Central memory CD4-positive, alpha-beta T cell (primary cell): ENCODE data around the gene B3GNT3.
A peak's percentile ranks its signal among the peaks of the same experiment; 100 is the strongest.

ENCODE experiments used
- DNase-seq: peaks from one replicate; pipeline ENCODE4 v3.0.0; 2022
- total RNA-seq, 3 experiments: gene quantifications; one replicate each; lab custom pipeline; 2026; lab: John Stamatoyannopoulos, UW

B3GNT3 gene
- total RNA-seq, result 0.39 to 0.56 (median 0.44) reads per million in 3 experiments

- DNase-seq, result peak; percentile 30
Measured at GRCh38 chr19:17794731-17795494, at the start of gene B3GNT3. TSS of gene B3GNT3 (plus strand) at chr19:17795138. CDS start at chr19:17807808, 12,670 bp downstream.

DNA sequence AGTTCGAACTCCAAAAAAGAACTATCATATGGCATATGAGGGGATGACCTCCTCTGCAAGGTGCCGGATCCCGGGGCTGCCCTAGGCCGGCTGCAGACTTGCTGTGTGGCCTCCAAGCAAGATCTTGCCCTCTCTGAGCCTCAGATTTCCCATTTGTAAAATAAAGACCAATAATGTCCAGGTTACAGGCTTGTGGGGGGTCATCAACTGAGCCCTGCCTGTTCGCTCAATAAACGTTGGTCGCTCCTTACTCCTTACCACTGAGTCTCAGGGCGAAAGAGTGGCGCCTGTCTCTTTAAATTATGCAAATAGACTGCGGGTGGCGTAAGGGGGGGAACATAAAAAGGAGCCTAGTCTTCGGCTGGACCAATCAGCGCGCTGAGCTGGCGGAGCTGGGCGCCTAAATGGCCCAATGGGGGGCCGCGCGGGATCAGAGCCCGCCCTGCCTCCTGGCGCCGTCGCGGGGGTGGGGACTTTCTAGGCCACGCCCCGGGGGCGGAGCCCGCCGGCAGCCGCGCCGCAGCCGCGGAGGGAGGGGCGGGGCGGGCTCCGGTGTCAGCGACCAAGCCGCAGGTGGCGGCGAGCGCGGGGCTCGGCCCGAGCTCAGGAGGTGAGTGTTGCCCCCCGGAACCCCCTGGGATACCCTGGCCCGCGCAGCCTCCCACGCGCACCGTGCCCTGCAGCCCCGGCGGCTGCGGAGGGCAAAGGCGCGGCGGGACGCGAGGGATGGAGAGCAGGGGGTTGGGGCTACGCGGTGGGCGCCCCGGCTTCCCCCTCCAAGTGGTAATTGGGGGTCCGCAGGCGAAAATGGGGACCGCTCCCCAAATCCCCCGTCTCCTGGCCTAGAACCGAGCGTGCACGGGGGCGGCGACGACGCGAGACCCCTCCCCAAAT lies 47.5 kb upstream of the B3GNT3 start:
- peak; percentile 94 for DNase-seq

- DNase-seq, result no peak
Measured at GRCh38 chr19:17748884-17749638, 45.9 kb upstream of the B3GNT3 start.

DNA sequence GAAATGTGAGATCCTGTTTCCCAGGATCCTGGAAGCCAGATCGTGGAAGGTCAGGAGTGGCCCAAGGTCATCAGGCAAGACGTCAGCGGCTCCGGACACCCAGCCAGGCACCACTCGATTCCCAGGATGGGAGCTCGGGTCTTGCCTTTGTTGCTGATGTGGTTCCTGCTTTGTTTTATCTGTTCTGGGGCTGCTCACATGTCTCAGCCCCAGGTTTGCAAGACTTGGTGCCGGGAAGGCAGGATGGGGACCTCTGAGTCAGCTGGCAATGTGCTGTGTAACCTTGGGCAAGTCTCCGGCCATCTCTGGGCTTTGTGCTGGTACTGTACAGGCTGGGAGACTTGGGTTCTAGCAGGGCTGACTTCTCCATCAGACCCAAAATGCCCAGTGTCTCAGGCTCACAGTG lies 45.0 kb upstream of the B3GNT3 start:
- no peak for DNase-seq

DNA sequence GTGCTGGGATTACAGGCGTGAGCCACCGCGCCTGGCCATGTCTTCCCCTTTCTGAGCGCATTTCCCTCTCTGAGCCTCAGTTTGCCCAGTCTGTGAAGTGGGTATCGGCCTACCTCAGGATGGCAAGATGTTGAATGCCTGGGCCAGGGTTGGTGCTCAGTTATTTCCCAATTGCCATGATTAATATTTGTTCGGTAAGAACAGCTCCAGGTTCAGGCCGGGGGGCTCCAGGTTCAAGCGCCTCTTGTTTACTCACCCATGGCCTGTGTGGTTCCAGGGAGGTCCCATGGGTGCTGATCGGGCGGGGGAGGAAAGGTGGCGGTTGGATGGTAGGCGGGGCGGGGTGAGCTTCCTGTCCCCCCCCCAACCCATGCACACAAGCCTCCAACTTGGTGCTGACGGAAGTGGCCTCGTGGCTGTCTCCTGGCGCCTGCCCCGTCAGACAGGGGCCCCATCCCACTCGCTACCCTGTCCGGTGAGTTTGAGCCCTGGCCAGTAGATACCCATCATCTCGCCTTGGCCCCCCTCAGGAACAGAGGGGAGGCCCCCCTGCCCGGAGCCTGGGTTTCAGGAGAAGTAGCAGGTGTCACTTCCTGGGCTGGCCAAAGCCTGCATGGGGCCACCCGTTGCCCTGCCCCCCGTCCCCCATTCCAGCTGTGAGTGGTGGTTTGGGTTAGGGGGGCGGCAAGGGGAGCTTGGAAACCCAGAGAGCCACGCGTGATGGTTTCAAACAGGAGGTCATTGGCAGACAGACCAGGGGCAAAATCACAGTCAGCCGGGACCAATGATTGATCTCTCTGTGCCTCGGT lies 43.6 kb upstream of the B3GNT3 start, which contains the start of gene FCHO1:
TSS of gene FCHO1 (plus strand) at position 375 of the 809 bp plus-strand sequence. CDS start 3,688 bp downstream, outside the sequence.
- peak; percentile 85 for DNase-seq

DNA sequence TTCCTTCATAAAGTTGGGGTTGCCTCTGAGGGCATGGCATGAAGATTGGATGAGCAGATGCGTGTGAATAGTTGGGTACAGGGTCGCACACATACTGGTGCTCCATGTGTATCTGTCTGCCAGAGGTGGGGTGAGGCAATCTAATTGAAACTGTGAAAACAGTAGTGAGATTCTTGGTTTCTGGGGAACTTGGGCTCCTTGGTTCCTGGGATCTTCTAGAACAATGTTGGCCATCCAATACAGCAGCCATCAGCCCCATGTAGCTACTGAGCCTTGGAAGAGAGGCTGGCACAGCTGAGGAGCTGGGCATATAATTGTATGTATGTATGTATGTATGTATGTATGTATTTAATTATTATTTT lies 43.0 kb upstream of the B3GNT3 start:
- DNase-seq, result no peak

DNA sequence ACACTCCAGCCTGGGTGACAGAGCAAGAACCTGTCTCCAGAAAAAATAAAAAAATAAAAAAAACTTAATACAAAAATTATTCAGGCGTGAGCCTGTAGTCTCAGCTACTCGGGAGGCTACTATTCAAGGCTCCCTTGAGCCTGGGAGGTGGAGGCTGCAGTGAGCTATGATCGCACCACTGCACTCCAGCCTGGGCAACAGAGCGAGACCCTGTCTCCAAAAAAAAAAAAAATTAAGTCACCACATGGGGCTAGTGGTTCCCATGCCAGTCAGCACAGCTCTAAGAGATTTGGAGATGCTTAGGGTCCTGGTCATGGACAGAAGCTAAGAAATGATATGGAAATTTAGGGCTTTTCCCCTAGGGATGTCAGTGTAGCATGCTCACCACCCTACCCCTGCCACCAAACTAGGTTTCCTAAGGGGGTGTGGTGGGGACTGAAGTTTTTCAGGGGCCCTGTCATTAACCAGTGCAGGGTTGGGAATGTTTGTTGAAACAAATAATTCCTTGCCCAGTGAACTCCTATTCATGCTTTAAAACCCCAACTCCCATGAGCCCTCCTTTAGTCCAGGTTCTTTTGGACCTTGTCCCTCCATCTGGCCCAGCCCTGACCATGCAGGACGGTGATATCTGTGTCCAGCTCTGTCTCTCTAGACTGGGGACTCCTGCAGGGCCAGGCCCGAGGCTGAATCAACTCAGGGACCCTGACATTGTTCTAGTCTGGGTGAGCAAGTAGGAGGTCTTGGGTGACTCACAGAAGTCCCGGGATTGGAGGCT lies 41.9 kb upstream of the B3GNT3 start:
- DNase-seq, result no peak

DNA sequence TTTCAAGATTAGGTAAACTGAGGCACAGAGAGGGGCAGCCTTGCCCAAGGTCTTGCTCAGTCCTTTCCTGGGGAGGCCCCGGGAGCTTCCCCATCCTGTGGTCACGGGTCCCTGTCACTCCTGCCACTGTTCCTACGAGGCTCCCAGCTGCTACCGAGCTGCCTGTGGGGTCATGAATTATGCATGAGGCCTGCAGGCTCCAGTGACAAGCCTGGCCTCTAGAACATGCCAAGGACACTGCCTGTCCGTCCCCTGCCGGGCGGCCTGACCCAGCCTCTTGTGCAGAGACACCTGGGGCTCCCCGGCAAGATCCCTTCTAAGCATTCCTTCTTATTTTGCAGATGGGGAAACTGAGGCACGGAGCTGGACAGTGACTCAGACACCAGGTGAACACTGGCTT lies 41.0 kb upstream of the B3GNT3 start:
- DNase-seq, result no peak

DNA sequence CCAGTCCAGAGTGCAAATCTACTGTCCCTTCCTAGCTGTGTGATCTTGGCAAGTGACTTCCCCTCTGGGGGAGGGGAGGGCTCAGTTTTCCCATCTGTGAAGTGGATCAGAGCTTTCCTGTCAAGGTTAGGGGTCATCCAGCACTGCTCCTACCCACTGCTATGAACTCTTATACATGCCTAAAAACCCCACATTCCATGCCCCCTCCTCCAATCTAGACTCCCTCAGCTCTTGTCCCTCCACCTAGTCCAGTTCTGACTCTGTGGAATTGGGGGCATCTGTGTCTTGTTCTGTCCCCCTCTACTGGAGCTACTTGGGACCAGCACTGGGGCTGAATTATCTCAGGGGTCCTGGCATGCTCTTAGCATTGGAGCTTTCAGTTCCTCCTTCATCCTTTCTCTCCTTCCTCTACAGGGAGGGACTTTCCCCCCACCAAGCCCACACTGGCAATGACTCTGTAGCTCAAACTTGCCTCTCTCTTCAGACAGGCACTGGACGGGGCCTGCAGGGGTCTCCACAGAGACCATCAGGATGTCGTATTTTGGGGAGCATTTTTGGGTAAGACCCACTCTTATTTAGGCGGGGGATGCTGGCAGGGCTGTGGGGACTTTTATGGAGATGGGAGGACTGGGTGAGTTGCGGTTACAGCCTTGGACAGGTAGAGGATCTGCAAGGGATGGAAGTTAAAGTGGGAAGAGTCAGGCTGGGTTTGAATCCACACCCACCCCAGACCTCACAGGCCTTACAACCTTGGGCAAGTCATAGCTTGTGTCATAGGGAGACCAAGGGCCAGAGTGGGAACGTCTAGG lies 40.1 kb upstream of the B3GNT3 start:
- no peak for DNase-seq

DNA sequence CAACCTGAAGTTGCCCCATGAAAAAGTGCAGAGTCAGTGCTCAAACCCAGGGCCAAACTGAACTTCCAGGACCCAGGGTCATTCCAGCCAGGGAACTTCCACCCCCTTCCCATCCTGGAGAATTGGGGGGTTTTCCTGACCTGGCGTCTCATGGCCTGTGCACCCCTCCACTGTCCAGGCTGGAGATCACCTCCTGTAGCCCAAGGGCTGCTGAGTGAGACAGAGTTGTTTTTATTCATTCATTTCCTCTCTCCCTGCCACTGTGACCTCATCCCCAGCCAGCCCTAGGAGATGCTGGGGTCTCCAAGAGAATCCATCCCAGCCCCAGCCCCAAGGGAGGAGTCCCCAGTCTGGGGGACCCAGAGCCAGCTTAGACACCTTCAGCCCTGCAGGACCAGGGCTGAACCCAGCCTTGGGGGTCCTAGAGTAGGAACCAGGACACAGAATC lies 39.5 kb upstream of the B3GNT3 start:
- no peak for DNase-seq

DNA sequence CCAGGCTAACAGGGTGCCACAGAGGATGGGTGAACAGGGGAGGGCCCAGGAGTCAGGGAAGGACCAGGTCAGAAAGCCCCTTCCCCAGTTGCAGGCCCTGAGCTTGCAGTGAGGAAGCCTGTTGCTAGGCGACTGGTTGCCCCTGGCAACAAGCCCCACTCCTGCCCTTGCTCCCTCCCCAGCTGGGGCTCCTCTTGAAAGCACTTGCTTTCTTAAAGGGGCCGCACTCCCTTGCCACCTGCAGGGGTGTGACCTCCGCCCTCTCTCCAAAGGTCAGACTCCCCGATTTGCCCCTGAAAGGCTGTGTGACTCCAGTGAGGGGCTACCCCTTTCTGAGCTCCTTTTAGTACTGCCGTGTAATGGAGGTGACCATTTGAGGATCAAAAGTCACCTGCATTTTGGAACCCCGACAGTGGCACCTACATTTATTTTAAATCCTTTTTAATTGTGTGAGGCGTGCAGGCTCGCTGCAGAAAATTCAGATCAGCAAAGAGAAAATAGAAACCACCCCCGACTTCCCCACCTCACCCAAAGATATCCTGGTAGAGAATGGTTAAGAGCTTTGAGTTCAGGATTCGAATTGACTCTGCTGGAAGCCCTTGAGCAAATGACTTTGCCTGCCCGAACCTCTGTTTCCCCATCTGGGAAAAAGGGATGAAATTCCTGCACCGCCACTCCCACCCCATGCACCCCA lies 38.8 kb upstream of the B3GNT3 start:
- DNase-seq, result peak; percentile 46

- no peak for DNase-seq
Measured at GRCh38 chr19:17757125-17757524, 37.8 kb upstream of the B3GNT3 start.

DNA sequence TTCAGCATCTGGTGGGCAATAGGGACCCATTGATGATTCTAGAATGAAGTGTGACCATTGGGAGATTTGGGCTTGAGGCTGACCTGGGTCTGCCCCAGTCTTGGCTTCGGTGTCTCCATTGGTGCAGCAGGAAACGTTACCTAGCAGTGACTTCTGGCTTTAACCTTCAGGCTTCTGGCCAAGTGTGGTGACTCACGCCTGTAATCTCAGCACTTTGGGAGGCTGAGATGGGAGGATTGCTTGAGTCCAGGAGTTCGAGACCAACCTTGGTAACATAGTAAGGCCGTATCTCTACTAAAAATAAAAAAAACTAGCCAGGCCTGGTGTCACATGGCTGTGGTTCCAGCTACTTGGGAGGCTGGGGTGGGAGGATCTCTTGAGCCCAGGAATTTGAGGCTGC lies 36.4 kb upstream of the B3GNT3 start:
- DNase-seq, result no peak

- no peak for DNase-seq
Measured at GRCh38 chr19:17761148-17761547, 33.8 kb upstream of the B3GNT3 start.

GRCh38 chr19:17762505-17763229 lies 32.3 kb upstream of the B3GNT3 start:
- DNase-seq, result no peak

DNA sequence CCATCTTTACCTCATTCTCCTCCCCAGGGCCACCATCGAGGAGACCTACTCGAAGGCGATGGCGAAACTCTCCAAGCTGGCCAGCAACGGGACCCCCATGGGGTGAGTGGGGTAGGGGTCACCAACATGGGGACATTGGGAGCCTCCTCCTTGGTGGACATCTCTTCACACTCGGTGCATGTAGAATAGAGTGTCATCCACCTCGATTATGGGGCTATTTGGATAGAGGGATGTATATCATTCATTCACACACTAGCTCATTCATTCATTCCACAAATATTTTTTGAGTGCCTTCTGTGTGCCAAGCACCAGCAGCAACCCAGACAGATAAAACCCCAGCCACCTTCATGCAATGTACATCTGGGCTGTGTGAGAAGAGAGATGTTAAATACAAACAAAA lies 30.6 kb upstream of the B3GNT3 start:
- DNase-seq, result no peak

GRCh38 chr19:17765069-17765618 lies 29.8 kb upstream of the B3GNT3 start:
- no peak for DNase-seq

DNA sequence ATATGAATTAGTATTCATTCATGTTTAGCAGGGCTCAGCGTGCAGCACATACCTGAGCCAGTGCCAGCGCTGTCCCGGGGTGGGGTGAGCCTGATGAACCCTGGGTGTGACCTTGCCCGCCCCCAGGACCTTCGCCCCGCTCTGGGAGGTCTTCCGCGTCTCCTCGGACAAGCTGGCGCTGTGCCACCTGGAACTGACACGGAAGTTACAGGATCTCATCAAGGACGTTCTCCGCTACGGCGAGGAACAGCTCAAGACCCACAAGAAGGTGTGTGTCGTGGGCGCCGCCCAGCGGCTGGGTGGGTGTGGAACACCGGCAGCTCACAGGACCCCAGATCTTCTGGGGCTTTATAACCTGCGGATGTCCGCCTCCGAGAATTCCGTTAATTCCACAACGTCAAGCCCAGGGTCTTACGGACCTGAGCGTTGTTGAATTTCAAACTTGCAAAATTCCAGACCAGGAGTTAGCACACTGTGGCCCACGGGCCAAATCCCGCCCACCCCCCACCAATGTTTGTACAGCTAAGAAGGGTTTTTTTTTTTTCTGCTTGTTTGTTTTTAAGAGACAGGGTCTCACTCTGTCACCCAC lies 28.3 kb upstream of the B3GNT3 start:
- DNase-seq, result no peak
